H1 (cell line): ENCODE measurements around the gene DEXI. TPM values are rescaled to one million over a fixed set of nuclear protein-coding genes. Genes with fewer than 3 reads are reported as not detected.

Experiments
- CHD2 ChIP-seq: IDR thresholded peaks from 2 replicates; pipeline ENCODE4 v1.6.1; 2012; ENCODE audit warnings: low read length, improper control_type of control experiment
- EZH2 ChIP-seq: fragments of 200-600 bp; sonication (generic); IDR thresholded peaks from 2 replicates; pipeline ENCODE4 v1.7.1; 2012; ENCODE audit warnings: low read depth, mild to moderate bottlenecking, moderate library complexity, low read length, inconsistent platforms; ENCODE audit not compliant: severe bottlenecking
- MAFK ChIP-seq: IDR thresholded peaks from 2 replicates; pipeline ENCODE4 v1.6.1; 2012; ENCODE audit warnings: low read depth, mild to moderate bottlenecking, improper control_type of control experiment, low read length
- RFX5 ChIP-seq: IDR thresholded peaks from 2 replicates; pipeline ENCODE4 v1.6.1; 2011; ENCODE audit warnings: low read depth, low read length, improper control_type of control experiment, borderline replicate concordance
- SP4 ChIP-seq: IDR thresholded peaks from 2 replicates; pipeline ENCODE4 v1.6.1; 2012; ENCODE audit warnings: low read length, inconsistent platforms
- polyA plus RNA-seq, 7 experiments: library from polyadenylated mRNA; depleted of rRNA in 3 of 7; stranded (reverse) in 5 of 7; unstranded in 2 of 7; fragments of >200 nt in 5 of 7; fragments of 200-250 nt in 2 of 7; gene quantifications; 1 replicate in 5 of 7; 2 replicates in 1 of 7; 4 replicates in 1 of 7; pipeline versions ENCODE4 v1.2.1 to v1.2.3, GENCODE V29; 2011 to 2013; ENCODE audit warnings: missing spikeins in 2 of 7, mixed read lengths in 2 of 7
- total RNA-seq: library from RNA; stranded (reverse); fragmentation: NEBNext Ultra II Directional; extraction: Animal tissue kit (Norgen Biotek cat#: 25700); gene quantifications from 2 replicates; pipeline ENCODE4 v1.2.1, GENCODE V29; 2021

Gene DEXI
- total and polyA plus RNA-seq, 2 of the 8 experiments (the other 6 are each of a cell fraction or from before 2014, with no cell fraction given), result 39.5 to 47.3 TPM

DNA sequence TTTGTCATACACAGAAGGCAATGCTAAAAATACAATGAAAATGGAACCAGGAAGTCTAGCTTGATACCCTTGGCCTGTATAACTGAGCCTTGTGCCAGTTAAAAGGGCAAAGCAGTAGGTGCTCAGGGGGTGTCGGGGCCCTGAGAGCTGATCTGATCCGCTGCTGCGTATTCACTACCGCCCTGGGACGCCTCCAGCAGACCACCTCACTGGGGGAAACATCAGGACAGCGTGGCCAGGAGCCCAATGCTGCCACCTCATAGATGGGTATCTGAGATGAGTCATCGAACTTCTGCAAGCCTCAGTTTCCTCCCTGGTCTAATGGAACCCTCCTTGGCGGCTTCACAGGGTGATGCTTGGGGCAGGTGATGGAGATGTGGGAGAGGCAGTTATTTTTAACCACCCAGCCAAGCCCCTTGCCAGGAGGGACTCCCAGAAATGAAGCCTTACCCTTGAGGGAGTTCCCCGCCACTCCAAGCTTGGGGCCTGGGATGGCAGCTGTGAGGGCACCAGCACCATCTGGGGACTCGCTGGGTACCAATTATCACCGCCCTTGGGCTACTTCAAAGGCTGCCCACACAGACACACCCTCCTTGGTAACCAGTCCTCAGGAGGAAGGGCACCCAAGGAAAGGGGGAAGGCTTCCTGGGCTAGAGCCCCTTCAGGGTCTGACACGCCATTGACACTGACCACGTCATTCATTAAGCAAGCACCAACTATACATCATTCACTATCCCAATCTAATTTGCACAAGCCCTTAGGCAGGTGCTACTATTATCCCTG is 7.8 kb downstream of the DEXI start (continued):
- TF ChIP-seq SP4 (no peak), EZH2 (no peak), RFX5 (no peak), MAFK (no peak), CHD2 (no peak)
